ENCODE results near the gene LRRC10B. TPM values are rescaled to one million over a fixed set of nuclear protein-coding genes. Genes with fewer than 3 reads are reported as not detected.
"Not testable (repeated sequence)": the region's sequence is repeated elsewhere in the genome, so short reads cannot be mapped to it uniquely, and the experiment has no call there.

The LRRC10B gene
- total RNA-seq (2014; rRNA removed; shearing (Covaris generic); ENCODE audit: low replicate concordance): 1.0 and 1.3 TPM in 2 replicates

DNA sequence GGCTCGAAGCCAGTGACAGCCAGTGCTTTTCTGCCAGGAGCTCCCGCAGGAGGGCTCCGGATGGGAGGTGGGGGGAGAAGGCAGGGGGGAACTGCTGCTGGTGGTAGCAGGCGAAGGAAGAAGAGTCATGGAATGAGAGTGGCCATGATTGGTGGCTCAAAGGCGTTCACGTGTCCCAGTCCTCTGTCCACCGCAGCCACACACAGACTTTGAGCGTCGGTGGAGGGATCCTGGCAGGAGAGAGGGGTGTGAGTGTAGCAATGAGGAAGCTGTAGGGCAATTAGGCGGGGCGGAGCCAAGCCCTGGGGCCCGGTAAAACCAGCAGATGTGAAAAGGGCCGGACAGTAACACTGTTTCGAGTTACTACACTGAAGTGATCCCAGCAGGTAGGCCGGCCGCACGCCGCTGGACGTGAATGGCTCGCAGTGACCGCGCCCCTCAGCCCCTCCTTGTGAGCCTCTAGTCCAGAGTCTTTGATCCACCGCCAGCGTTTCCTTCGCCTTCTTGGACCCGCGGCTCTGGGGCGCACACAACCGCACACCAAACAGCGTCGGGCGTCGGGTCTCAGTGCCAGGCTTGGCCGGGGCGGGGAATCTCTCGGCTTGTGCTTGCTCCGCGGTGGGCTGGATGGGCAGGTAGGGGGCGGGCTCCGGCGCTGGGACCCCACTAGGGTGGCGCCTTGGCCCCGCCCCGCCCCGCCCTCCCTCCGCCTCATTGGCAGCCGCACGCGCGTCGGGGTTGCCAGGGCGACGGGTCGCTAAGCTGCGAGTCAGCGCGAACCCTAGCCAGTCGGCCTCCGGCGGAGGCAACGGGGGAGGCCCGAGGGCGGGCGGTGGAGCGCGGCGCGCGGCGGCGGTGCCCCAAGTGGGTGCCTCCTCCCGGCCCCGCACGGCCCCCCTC lies at the start of gene LRRC10B:
TSS of gene LRRC10B (plus strand) at position 788 of the 900 bp plus-strand sequence. CDS start 250 bp downstream, outside the sequence.
- peak; percentile 56 for DNase-seq
- Histone ChIP-seq H3K4me3 (peak within 1 kb of the TSS; percentile 26), H3K36me3 (no peaks in the 10 kb centered on the region), H3K9me3 (no peaks in the 10 kb centered on the region), H3K27me3 (peaks cover 2% of the 10 kb centered on the region; the same call in 1 of the 2 replicates)

DNA sequence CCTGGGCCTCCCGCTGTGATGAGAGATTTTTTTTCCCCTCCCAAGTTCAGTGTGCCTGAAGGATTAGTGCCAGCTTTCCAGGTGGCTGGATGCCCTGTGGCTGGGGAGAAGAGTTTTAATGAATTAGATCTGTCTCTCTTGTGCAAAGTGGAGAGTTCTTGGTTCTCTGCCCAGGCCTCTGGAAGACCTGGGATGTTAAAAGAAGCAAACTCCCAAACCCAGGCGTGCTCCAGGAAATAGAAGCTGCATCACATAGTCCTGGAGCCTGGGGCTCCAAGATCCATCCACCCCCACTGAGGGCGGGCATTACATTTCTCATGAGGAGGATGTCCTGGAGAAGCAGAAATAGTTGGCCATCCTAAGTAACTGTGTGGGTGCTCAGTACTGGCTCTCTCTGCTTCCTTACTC lies 48.1 kb upstream of the LRRC10B start:
- Histone ChIP-seq H3K4me3 (no peak overlapping the region), H3K36me3 (peaks cover 3% of the 10 kb centered on the region), H3K27me3 (no peaks in the 10 kb centered on the region), H3K9me3 (no peaks in the 10 kb centered on the region)
- peak; percentile 81 for DNase-seq

DNA sequence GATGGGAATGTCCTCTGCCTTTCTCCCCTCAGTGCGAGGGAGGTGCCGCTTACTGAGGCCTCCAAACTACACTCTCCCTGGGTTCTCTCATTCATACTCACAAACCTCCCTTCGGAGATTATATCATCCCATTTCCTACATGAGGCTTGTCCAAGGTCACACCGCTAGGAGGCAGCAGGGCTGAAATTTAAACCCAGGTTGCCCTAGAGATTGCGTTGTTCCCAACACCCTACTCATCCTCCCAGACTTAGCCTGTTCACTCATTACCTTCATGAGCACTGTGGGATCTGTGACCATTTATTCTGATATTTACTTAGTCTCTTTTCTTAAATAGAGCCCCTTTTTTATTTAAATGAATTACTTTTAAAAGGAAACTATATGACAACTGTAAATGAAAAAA lies 47.6 kb upstream of the LRRC10B start:
- H3K9me3 ChIP-seq: no peaks in the 10 kb centered on the region
- H3K4me3 ChIP-seq: no peak overlapping the region
- no peaks in the 10 kb centered on the region for H3K27me3 ChIP-seq
- no peak for DNase-seq
- no peaks in the 10 kb centered on the region; the same call in 1 of the 2 replicates for H3K36me3 ChIP-seq

DNA sequence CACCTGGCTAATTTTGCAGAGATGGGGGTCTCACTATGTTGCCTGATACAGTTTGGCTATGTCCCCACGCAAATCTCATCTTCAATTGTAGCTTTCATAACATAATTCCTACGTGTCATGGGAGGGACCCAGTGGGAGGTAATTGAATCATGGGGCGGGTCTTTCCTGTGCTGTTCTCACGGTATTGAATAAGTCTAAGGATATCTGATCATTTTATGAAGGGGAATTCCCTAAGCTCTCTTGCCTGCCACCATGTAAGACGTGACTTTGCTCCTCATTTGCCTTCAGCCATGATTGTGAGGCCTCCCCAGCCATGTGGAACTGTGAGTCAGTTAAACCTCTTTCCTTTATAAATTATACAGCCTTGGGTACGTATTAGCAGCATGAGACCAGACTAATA lies 40.9 kb upstream of the LRRC10B start:
- not testable (repeated sequence) for DNase-seq, H3K9me3 ChIP-seq, H3K4me3 ChIP-seq, H3K36me3 ChIP-seq, H3K27me3 ChIP-seq

DNA sequence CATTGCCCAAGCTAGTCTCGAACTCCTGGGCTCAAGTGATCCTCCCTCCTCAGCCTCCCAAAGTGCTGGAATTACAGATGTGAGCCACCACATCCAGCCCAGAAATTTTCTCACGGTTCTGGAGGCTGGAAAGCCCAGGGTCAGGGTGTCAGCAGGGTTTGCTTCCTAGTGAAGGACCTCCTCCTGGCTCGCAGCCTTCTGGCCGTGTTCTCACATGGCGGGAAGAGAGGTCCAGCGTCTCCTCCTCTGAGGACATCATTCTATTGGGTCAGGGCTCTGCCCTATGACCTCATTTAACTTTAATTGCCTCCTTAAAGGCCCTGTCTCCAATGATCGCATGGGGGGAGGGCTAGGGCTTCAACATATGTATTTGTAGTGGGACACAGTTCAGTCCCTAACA lies 40.5 kb upstream of the LRRC10B start:
- no peak overlapping the region for H3K4me3 ChIP-seq
- no peak for DNase-seq
- H3K36me3 ChIP-seq: peaks cover 6% of the 10 kb centered on the region
- H3K27me3 ChIP-seq: no peaks in the 10 kb centered on the region
- H3K9me3 ChIP-seq: no peaks in the 10 kb centered on the region

DNA sequence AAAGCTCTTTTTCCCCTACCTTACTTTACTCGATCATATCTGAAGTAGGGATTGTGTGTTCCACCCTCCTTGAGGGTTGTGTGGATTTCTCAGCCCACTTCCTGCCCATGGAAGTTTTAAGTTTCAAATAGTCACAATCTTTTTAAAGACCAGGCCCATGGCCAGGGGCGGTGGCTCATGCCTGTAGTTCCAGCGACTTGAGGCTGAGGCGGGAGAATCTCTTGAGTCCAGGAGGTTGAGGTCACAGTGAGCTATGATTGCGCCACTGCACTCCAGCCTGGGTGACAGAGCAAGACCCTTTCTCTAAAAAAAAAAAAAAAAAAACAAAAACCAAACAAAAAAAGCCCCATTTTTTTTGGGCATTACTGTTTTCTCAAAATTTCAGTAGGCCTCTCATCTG lies 36.3 kb upstream of the LRRC10B start:
- H3K4me3 ChIP-seq: no peak overlapping the region
- peak; percentile 77 for DNase-seq
- peaks cover 4% of the 10 kb centered on the region; the same call in 1 of the 2 replicates for H3K9me3 ChIP-seq
- no peaks in the 10 kb centered on the region for H3K27me3 ChIP-seq
- H3K36me3 ChIP-seq: peaks cover 10% of the 10 kb centered on the region

DNA sequence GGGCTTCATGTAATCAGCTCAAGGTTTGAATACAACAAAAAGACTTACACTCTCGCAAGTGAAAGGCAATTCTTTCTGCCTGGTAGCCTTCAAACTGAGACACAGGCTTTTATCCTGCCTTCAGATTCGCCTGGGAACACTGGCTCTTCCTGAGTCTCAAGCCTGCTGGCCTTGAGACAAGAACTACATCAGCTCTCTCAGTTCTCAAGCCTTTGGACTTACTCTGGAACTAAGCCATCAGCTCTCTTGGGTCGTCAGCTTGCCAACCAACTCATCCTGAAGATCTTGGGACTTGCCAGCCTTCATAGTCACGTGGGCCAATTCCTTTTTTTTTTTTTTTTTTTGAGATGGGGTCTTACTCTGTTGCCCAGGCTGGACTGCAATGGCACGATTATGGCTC lies 35.7 kb upstream of the LRRC10B start:
- no peaks in the 10 kb centered on the region for H3K27me3 ChIP-seq
- H3K4me3 ChIP-seq: no peak overlapping the region
- peaks cover 4% of the 10 kb centered on the region; the same call in 1 of the 2 replicates for H3K9me3 ChIP-seq
- peak; percentile 86 for DNase-seq
- peaks cover 10% of the 10 kb centered on the region for H3K36me3 ChIP-seq

DNA sequence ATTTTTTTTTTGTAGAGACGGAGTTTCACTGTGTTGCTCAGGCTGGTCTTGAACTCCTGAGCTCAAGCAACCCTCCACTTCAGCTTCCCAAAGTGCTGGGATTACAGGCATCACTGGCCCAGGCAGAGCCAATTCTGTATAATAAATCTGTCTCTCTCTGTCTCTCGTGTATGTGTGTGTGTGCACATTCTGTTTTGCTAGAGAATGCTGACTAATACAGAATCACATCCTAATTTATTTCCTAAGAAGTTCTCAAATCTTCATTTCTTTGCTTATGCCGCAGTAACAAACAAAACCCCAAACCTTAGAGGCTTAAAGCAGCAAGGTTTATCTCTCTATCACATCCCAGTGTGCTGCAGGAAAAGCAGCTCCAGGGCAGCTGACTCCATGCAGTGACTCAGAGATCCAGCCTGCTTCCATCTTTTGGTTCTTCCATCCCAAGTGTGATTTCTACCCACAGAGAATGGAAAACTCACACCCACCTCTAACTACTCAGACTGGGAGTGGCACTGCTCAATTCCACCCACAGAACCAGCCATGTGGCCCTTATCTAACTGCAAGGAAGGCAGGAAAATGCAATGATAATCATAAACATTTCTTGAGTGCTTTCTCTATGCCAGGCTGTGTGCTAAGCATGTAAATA lies 35.1 kb upstream of the LRRC10B start:
- H3K36me3 ChIP-seq: peaks cover 10% of the 10 kb centered on the region
- DNase-seq: no peak
- H3K27me3 ChIP-seq: no peaks in the 10 kb centered on the region
- H3K9me3 ChIP-seq: peaks cover 4% of the 10 kb centered on the region; the same call in 1 of the 2 replicates
- no peak overlapping the region for H3K4me3 ChIP-seq

DNA sequence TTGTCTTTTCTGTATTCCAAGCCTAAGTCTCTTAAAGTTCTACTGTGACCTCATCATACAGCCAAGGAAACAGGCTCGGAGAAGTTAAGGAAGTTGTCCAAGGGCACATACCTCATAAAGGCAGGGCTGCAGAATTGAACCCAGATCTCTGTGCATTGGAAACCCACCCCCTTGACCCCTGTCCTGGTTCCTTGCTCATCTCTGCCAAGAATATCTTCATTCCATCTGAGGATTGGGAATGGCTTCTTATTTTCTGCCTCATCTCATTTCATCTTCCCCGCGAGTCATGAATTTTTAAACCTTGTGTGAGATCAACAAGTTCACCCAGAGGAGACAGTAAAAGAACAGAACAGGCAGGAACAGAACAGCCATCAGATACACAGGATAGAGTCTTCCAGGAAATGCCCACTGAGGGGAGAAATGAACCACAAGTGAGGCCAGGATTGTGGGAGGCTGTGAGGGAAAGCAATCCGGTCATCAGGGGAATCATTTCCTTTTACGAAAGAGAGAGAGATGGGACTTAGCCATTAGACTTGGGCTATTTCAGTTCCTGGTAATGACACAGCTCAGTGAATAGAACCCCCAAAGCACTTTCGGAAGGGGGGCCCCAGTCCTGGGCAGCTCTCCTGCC lies 34.4 kb upstream of the LRRC10B start:
- H3K27me3 ChIP-seq: no peaks in the 10 kb centered on the region
- DNase-seq: no peak
- no peak overlapping the region for H3K4me3 ChIP-seq
- peaks cover 10% of the 10 kb centered on the region for H3K36me3 ChIP-seq
- peaks cover 4% of the 10 kb centered on the region; the same call in 1 of the 2 replicates for H3K9me3 ChIP-seq

DNA sequence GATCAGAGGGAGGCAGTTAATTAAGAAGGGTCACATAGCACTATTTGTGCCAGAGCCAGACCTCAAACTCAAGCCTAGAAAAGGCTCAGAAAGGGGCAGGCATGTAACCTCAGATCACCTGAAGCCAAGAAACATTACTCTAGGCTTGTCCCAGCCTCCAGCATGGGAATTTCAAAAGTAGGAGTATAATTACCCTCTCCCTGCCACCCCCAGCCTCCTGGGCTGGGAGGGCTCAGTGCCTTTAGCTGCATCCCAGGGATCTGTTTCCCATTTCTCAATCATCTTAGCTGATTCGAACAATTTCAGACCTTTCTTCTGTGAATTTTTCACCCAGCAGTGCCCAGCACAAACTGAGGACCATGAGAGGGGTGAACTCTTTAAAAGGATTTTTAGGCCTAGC lies 33.1 kb upstream of the LRRC10B start:
- no peaks in the 10 kb centered on the region for H3K27me3 ChIP-seq
- no peak for DNase-seq
- peaks cover 4% of the 10 kb centered on the region; the same call in 1 of the 2 replicates for H3K9me3 ChIP-seq
- peaks cover 10% of the 10 kb centered on the region for H3K36me3 ChIP-seq
- H3K4me3 ChIP-seq: no peak overlapping the region

DNA sequence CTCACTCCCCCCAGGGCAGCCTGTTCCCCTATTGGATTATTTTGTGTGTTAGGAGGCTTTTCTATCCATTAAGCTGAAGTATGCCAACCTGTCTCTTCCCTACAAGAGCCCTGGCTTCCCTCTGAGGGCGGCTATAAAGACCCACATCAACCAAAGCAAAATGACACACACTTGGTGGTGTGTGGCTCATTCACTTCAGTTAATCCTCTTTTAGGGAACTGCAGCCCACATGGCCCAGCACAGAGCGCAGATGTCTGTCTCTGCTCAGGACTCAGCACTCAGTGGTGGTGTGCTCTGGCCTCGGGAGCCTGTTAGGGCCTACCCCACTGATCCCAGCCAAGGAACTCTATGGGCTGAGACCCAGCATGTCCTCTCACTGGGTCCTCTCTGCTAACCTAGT lies 32.2 kb upstream of the LRRC10B start:
- Histone ChIP-seq H3K36me3 (peaks cover 4% of the 10 kb centered on the region), H3K27me3 (no peaks in the 10 kb centered on the region), H3K4me3 (no peak overlapping the region), H3K9me3 (peaks cover 4% of the 10 kb centered on the region; the same call in 1 of the 2 replicates)
- DNase-seq: no peak

DNA sequence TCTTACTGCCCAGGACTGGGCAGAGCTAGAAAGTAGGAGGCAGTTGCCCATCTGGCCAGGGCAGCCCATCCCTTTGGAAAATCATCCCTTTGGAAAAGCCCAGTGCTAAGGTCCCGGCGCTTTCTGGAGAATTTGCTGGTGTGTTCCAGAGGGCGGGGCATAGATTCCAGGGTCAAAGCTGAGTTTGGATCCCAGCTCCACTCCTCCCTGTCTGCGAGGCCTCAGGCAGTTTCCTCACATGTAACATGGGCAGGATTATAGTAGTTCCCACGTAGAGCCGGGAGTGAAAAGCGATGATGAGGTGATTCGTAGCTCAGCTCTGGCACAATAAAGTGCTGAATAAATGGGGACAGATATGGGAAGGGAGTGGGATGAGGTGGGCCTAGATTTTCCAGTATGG lies 31.4 kb upstream of the LRRC10B start:
- Histone ChIP-seq H3K36me3 (peaks cover 4% of the 10 kb centered on the region), H3K4me3 (no peak overlapping the region), H3K27me3 (no peaks in the 10 kb centered on the region), H3K9me3 (peaks cover 4% of the 10 kb centered on the region; the same call in 1 of the 2 replicates)
- no peak for DNase-seq

DNA sequence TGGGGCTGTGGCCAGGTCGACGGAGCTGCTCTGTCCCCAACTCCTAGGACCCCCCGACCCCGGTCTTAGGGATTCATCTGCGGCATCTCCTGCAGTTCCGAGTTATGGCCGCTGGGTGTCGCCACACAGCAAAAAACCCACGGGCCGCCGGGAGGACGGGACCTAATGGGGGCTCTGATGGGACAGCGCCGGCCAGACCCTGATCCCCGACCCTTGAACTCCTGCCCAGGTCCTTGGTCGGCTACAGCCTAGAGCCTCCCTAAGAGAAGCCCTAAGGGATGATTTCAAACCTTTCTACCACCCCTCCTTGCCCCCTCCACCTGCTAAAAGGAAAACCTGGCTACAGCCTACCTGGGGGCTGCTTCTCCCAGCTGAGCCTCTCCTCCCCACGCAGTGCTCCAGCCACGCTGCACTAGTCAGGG lies 30.8 kb upstream of the LRRC10B start:
- Histone ChIP-seq H3K36me3 (peaks cover 4% of the 10 kb centered on the region), H3K4me3 (no peak overlapping the region), H3K9me3 (peaks cover 4% of the 10 kb centered on the region; the same call in 1 of the 2 replicates), H3K27me3 (no peaks in the 10 kb centered on the region)
- DNase-seq: no peak

DNA sequence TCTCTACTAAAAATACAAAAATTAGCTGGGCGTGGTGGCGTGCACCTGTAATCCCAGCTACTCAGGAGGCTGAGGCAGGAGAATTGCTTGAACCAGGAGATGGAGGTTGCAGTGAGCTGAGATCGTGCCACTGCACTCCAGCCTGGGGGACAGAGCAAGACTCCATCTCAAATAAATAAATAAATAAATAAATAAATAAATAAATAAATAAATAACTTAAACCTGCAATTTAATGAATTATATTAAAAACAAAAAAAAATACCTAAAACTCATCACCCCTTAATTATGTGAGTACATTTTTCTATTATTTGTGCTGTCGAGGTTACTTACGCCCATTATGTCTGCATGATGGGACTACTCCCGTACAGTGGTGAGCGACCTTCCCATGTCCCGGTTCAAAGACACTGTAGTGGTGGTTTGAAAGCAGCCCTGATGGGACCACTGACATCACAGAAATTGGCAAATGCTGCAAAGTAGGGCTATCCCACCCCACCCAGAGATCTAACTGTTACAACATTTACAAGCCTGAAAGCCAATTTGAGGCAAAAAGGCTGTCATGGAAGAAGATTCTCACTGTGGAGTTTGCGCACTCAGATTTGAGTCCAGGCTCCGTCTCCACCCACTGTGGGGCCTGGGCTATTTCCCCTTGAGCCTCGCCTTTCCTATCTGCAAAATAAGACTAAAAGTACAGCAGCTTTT lies 29.0 kb upstream of the LRRC10B start:
- not testable (repeated sequence) for H3K27me3 ChIP-seq, H3K36me3 ChIP-seq, DNase-seq

DNA sequence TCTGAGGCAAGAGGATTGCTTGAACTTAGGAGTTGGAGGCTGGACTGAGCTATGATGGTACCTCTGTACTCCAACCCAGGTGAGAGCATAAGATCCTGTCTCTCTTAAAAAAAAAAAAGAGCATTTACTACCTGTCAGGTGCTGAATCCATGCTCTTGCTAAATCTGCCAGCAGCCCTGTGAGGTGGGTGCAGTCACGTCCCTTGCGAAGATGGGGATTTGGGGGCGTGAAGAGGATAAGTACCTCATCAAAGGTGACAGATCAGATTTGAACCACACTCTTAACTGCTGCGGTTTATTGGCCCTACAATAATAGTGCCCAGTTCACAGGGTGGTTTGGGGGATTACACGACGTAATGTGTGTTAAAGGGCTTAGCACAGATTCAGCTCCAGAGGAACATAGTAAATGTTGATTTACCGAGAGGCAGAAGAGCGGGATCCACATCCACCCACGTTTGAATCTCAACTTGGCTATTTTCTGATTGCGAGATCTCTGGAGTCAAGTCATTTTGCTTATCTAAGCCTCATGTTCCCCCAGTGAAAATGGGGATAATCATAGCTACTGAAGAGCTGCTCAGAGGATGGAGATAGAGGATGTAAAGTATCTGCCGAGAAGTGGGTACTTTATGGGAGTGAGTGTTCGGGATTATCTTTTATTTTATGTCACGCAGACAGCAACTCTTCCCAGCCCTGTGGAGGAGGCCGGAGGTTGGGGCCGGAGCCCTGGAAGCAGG lies 28.1 kb upstream of the LRRC10B start:
- no peaks in the 10 kb centered on the region for H3K9me3 ChIP-seq
- no peaks in the 10 kb centered on the region for H3K36me3 ChIP-seq
- no peak overlapping the region for H3K4me3 ChIP-seq
- no peaks in the 10 kb centered on the region for H3K27me3 ChIP-seq
- DNase-seq: no peak

More for the DNA sequence above, 29.0 kb upstream of the LRRC10B start:
- H3K4me3 ChIP-seq, H3K9me3 ChIP-seq: not testable (repeated sequence)

DNA sequence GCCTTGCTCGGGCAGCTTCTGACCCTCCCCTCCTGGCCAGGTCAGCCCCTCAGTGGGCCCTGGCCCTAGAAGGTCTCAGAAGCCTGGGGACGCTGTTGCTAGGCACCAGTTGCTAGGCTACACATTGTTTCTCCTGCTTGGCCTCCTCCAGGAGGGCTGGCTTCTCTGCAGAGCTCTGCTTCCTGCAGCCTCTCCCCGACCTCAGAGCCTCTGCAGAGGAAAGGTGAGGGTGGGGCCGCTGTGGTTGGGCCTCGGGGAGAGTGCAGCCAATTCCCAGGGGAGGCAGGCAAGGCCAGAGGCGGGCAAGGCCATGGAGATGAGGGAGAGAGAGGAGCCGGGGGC lies 27.6 kb upstream of the LRRC10B start:
- Histone ChIP-seq H3K4me3 (no peak overlapping the region), H3K27me3 (no peaks in the 10 kb centered on the region), H3K36me3 (no peaks in the 10 kb centered on the region), H3K9me3 (no peaks in the 10 kb centered on the region)
- DNase-seq: no peak

All from MG63 (cell line).